Measurements from ENCODE around the gene COL1A2. TPM values are rescaled to one million over a fixed set of nuclear protein-coding genes. Genes with fewer than 3 reads are reported as not detected.

COL1A2 gene
- total and polyA plus RNA-seq, 2 of the 8 experiments (the other 6 are each of a cell fraction or from before 2014, with no cell fraction given) = 45.2 to 87.2 TPM

- no peak for TF ChIP-seq CHD7 (IDR thresholded peaks at IDR 0.05; ENCODE audit: insufficient replicate concordance, low read length)
- TF ChIP-seq CREB1 (IDR thresholded peaks at IDR 0.05) = no peak
- no peak for TF ChIP-seq MAX (IDR thresholded peaks at IDR 0.05)
- no peak for TF ChIP-seq CBX5 (IDR thresholded peaks at IDR 0.05; ENCODE audit: low read depth, low read length)
- no peak for TF ChIP-seq SIX5 (IDR thresholded peaks at IDR 0.05; ENCODE audit: low read depth, low read length)
- TF ChIP-seq CTCF (IDR thresholded peaks at IDR 0.05; ENCODE audit: control extremely low read depth in 1 of 3, insufficient read depth in 1 of 3, low read depth in 1 of 3, low read length in 3 of 3) = no peak
Measured at GRCh38 chr7:94375691-94376090, 19.0 kb upstream of the COL1A2 start (continued).
